ENCODE measurements around the gene SFXN1. TPM values are rescaled to one million over a fixed set of nuclear protein-coding genes. Genes with fewer than 3 reads are reported as not detected.

Gene SFXN1
- total and polyA plus RNA-seq, 8 donors: 4.3 to 18.1 (median 10.5) TPM

DNA sequence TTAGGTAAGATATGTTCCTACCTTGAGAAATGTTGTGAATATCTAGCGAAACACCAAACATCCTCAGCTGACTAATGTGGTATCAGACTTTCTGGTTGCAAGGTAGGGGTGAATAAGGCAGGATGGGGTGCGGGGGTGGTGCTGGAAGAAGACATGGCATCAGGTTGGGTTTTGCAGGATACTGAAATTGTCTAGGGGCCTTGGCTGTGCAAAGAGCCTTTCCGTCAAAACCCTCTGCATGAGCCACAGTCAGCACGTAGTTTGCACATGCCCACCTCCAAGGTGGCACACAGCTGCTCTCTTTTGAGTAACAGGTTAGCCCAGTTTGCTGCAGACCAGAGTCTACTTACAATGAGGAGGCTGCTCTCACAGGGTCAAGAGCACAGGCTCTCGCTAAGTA is 42.0 kb downstream of the SFXN1 start:
- intact Hi-C loops (cut with DNase I): no loop called here
- TF ChIP-seq, protein P1, sequence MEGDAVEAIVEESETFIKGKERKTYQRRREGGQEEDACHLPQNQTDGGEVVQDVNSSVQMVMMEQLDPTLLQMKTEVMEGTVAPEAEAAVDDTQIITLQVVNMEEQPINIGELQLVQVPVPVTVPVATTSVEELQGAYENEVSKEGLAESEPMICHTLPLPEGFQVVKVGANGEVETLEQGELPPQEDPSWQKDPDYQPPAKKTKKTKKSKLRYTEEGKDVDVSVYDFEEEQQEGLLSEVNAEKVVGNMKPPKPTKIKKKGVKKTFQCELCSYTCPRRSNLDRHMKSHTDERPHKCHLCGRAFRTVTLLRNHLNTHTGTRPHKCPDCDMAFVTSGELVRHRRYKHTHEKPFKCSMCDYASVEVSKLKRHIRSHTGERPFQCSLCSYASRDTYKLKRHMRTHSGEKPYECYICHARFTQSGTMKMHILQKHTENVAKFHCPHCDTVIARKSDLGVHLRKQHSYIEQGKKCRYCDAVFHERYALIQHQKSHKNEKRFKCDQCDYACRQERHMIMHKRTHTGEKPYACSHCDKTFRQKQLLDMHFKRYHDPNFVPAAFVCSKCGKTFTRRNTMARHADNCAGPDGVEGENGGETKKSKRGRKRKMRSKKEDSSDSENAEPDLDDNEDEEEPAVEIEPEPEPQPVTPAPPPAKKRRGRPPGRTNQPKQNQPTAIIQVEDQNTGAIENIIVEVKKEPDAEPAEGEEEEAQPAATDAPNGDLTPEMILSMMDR (IDR thresholded peaks at IDR 0.05): no peak
- WGBS, 2 donors: 95 to 100% methylated on average over 5 of the region's 5 CpGs
- ATAC-seq (no peak), DNase-seq (no peak), FAIRE-seq (no peak)
- H3K36me3 ChIP-seq: peaks cover 0 to 45% (median 0%) of the 10 kb centered on the region in 3 donors
- no peak overlapping the region for H3K27ac ChIP-seq
- no peaks in the 10 kb centered on the region for H3K27me3 ChIP-seq
- no peak overlapping the region for H3K4me3 ChIP-seq
- H3K4me1 ChIP-seq: no peaks in the 10 kb centered on the region
- H3K9me3 ChIP-seq: no peaks in the 10 kb centered on the region

DNA sequence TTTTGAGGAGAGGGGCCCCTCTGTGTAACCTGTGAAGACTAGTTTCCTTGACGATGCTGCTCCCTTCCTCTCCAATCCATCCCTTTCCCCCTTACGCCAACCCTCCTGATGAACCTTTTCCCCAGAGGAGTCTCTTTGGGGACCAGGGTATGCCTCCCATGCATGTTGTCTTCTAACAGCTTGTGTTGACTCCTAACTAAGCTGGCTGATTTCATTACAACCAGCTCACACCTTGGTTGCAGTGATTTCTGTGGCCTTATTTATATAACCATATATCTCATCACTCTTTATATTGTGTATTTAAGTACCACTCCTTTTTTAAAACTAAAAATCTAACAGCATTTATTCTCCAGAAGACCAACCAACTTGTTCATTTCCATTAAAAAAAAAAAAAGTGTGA is 42.5 kb downstream of the SFXN1 start:
- no peak for ATAC-seq

DNA sequence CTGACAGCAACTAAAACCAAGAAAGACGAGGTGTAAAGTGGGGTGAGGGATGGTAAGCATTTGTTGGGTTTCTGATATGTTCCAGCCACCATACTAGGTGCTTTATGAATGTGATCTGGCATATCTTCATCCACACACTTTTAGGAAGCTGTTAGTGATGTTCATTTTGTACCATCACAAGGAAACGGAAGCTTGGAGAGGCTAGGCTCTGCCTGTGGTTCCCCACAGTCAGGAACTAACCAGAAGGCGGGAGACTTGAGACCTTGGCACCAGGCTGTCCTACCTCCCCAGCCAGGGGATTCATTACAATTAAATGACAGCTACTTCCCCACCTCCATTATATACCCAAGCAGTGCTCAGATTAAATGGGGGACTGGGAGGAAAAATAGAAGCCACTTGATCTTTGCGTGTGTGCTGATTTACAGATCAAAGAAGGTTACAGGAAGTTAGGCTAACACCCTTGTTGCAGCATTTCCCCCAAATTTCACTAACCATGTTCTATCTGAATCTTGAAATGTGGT is 43.0 kb downstream of the SFXN1 start:
- Histone ChIP-seq H3K9me3 (no peaks in the 10 kb centered on the region), H3K27ac (no peak overlapping the region), H3K36me3 (peaks cover 0 to 45% (median under 1%) of the 10 kb centered on the region in 3 donors), H3K4me1 (no peaks in the 10 kb centered on the region), H3K27me3 (no peaks in the 10 kb centered on the region), H3K4me3 (no peak overlapping the region)
- WGBS, 2 donors: 93 to 96% methylated on average over 4 of the region's 4 CpGs
- no peak for DNase-seq
- FAIRE-seq: no peak
- ATAC-seq: no peak
- intact Hi-C loops (cut with DNase I): no loop called here
- TF ChIP-seq, protein P1 (IDR thresholded peaks at IDR 0.05): no peak

More for the DNA sequence above, 42.5 kb downstream of the SFXN1 start:
- Histone ChIP-seq H3K9me3 (no peaks in the 10 kb centered on the region), H3K4me3 (no peak overlapping the region), H3K36me3 (peaks cover 0 to 45% (median 0%) of the 10 kb centered on the region in 3 donors), H3K4me1 (no peaks in the 10 kb centered on the region), H3K27me3 (no peaks in the 10 kb centered on the region), H3K27ac (no peak overlapping the region)
- DNase-seq: no peak
- FAIRE-seq: no peak
- 96 to 97% methylated on average over 2 of the region's 2 CpGs for WGBS, 2 donors
- TF ChIP-seq, protein P1 (IDR thresholded peaks at IDR 0.05): no peak
- intact Hi-C loops (cut with DNase I): no loop called here

DNA sequence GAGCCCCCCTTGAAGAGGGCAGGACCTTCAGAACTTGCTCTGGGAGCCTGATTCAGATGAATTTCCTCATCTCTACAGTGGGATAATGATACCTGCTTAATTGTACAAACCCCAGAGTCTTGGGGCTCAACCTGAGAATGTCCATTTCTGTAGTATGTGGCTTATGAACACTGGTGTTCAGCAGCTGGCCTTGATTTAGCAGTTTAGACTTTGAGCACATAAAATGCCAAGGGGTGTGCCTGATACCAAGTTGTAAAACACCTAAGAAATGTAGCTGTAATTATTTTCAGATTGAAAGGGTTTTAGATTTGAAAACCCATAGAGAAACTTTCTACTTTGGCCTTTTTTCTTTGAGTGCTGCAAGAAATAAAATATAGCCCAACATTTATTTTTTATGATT is 44.9 kb downstream of the SFXN1 start:
- no peak for FAIRE-seq
- H3K9me3 ChIP-seq: no peaks in the 10 kb centered on the region

DNA sequence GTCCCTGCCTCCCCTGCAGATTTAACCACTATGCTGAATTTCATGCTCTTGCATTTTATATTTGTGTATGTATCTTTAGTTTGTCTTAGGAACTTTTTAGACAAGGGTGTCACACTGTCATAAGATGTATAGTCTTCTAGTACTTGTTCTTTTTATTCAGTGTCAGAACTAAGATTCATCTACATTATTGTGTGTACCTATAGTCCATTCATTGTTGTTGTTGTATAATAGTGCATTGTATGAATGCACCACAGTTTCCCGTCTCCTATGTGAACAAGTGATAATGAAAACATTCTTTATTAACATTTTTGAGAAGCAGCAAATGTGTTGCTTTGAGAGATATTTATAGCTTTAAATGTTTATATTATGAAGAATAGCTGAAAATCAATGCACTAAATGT is 45.9 kb downstream of the SFXN1 start:
- H3K36me3 ChIP-seq: peaks cover 0 to 30% (median 6%) of the 10 kb centered on the region in 3 donors
- no peaks in the 10 kb centered on the region for H3K9me3 ChIP-seq
- WGBS, 2 donors: 86 to 91% methylated on average over 1 of the region's 1 CpG
- intact Hi-C loops (cut with DNase I): no loop called here
- no peak overlapping the region for H3K4me3 ChIP-seq
- no peaks in the 10 kb centered on the region for H3K4me1 ChIP-seq
- no peak for DNase-seq
- TF ChIP-seq, protein P1 (IDR thresholded peaks at IDR 0.05): no peak
- ATAC-seq: no peak
- H3K27ac ChIP-seq: no peak overlapping the region
- FAIRE-seq: no peak
- H3K27me3 ChIP-seq: no peaks in the 10 kb centered on the region

More for the DNA sequence above, 44.9 kb downstream of the SFXN1 start:
- DNase-seq (no peak), ATAC-seq (no peak)
- Histone ChIP-seq H3K36me3 (peaks cover 0 to 34% (median 6%) of the 10 kb centered on the region in 3 donors), H3K27ac (no peak overlapping the region), H3K4me1 (no peaks in the 10 kb centered on the region), H3K27me3 (no peaks in the 10 kb centered on the region), H3K4me3 (no peak overlapping the region)
- TF ChIP-seq, protein P1 (IDR thresholded peaks at IDR 0.05): no peak
- intact Hi-C loops (cut with DNase I): no loop called here
